PC-3 (cell line): ENCODE measurements around the gene FOXK2. TPM values are rescaled to one million over a fixed set of nuclear protein-coding genes. Genes with fewer than 3 reads are reported as not detected.

Experiments
- ATAC-seq: fragments of 200-7000 bp; cut with Tn5 transposase; 2 replicates; pipeline ENCODE4 v1.9.1; 2020; ENCODE audit warnings: mild to moderate bottlenecking, moderate library complexity
- BruUV-seq: library from RNA; stranded (reverse); fragments of 400-500 nt; replicated peaks from 2 replicates; lab custom pipeline; 2021; lab: Mats Ljungman, UMichigan
- CTCF ChIA-PET: fragments of 300-600 bp; sonication (Branson Sonifier 250); formaldehyde crosslinking; loops from one replicate; lab custom pipeline; 2022; ENCODE audit warnings: antibody characterized with exemption; lab: Charles Lee
- POLR2A ChIA-PET: fragments of 300-600 bp; sonication (Branson Sonifier 250); formaldehyde crosslinking; loops from one replicate; lab custom pipeline; 2022; ENCODE audit warnings: antibody characterized with exemption; ENCODE audit not compliant: unreplicated experiment; lab: Charles Lee
- DNase-seq: peaks from one replicate; pipeline ENCODE4 v3.0.0-alpha.2; 2015
- H2AFZ ChIP-seq: fragments of 300-600 bp; sonication (generic); 2 replicates; pipeline ENCODE4 v1.6.0; 2016; ENCODE audit warnings: antibody characterized with exemption, low read length
- H3F3A ChIP-seq: fragments of 300-600 bp; sonication (generic); one replicate; pipeline ENCODE4 v1.6.0; 2017; ENCODE audit warnings: antibody characterized with exemption, low read length, control low read depth, mild to moderate bottlenecking; ENCODE audit not compliant: unreplicated experiment
- H3K27ac ChIP-seq: fragments of 300-600 bp; sonication (generic); 2 replicates; pipeline ENCODE4 v1.5.1; 2016; ENCODE audit warnings: mild to moderate bottlenecking, low read length
- H3K27me3 ChIP-seq: fragments of 300-600 bp; sonication (generic); 2 replicates; pipeline ENCODE4 v1.6.1; 2016; ENCODE audit warnings: low read length, mixed read lengths
- H3K36me3 ChIP-seq: fragments of 300-600 bp; sonication (generic); 2 replicates; pipeline ENCODE4 v1.6.1; 2016; ENCODE audit warnings: low read depth, mixed run types, low read length, mixed read lengths
- H3K4me1 ChIP-seq: fragments of 300-600 bp; sonication (generic); 2 replicates; pipeline ENCODE4 v1.5.1; 2016; ENCODE audit warnings: low read length; ENCODE audit not compliant: insufficient read depth
- H3K4me2 ChIP-seq: fragments of 300-600 bp; sonication (generic); 2 replicates; pipeline ENCODE4 v1.6.0; 2016; ENCODE audit warnings: low read length
- H3K4me3 ChIP-seq: fragments of 300-600 bp; sonication (generic); 2 replicates; pipeline ENCODE4 v1.5.1; 2016; ENCODE audit warnings: mild to moderate bottlenecking, low read length, mixed read lengths
- H3K79me2 ChIP-seq: fragments of 300-600 bp; sonication (generic); 2 replicates; pipeline ENCODE4 v1.6.1; 2017; ENCODE audit warnings: low read length, mixed read lengths
- H3K9ac ChIP-seq: fragments of 300-600 bp; sonication (generic); 2 replicates; pipeline ENCODE4 v1.6.0; 2016; ENCODE audit warnings: mild to moderate bottlenecking, low read length
- H3K9me2 ChIP-seq: fragments of 300-600 bp; sonication (generic); replicated peaks from 2 replicates; pipeline ENCODE4 v1.6.1; 2016; ENCODE audit warnings: mixed run types, low read length, mixed read lengths
- H3K9me3 ChIP-seq: fragments of 300-600 bp; sonication (generic); 2 replicates; pipeline ENCODE4 v1.6.1; 2016; ENCODE audit warnings: low read length, mixed read lengths
- H4K20me1 ChIP-seq: fragments of 300-600 bp; sonication (generic); 2 replicates; pipeline ENCODE4 v1.6.1; 2016; ENCODE audit warnings: low read length, mixed read lengths
- EZH2 ChIP-seq: fragments of 300-600 bp; sonication (generic); IDR thresholded peaks from one replicate; pipeline ENCODE4 v1.6.1; 2017; ENCODE audit warnings: antibody characterized with exemption, mild to moderate bottlenecking, low read length; ENCODE audit not compliant: unreplicated experiment
- EZH2phosphoT487 ChIP-seq: fragments of 300-600 bp; sonication (generic); IDR thresholded peaks from 2 replicates; pipeline ENCODE4 v1.6.1; 2018; ENCODE audit warnings: mild to moderate bottlenecking, antibody characterized with exemption, low read length, borderline replicate concordance
- intact Hi-C: fragments of 100-400 bp; cut with micrococcal nuclease; formaldehyde crosslinking; loops from 2 replicates; pipeline ENCODE4 v1.9.0; 2023
- total RNA-seq: library from RNA; depleted of rRNA; stranded (reverse); fragments of >200 nt; gene quantifications from 2 replicates; pipeline ENCODE4 v1.2.3, GENCODE V29; 2014
- TF ChIP-seq, protein P1 (sequence below): fragments of 300-600 bp; sonication (generic); conservative IDR thresholded peaks from 2 replicates; pipeline ENCODE4 v1.5.1; 2017; ENCODE audit warnings: antibody characterized with exemption, low read depth, mild to moderate bottlenecking, low read length

FOXK2 gene
- total RNA-seq, 1 experiment from 2014 or later = 60.5 TPM

DNA sequence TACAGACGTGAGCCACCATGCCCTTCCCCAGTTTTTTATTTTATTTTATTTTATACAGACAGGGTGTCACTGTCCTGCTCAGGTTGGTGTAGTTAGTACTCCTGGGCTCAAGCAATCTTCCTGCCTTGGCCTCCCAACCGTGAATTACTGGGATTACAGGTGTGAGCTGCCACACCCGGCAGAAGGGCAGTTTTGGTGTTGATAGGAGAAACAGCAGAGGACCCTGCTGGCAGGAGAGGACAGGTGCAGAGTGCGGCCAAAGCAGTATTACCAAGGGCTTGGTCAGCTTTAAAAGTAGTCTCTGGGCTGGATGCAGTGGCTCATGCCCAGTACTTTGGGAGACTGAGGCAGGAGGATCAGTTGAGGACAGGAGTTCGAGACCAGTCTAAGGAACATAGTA, 22.9 kb downstream of the FOXK2 start:
- DNase-seq (no peak), ATAC-seq (no peak)
- Histone ChIP-seq H3K27ac (no peak overlapping the region), H4K20me1 (peaks cover 52% of the 10 kb centered on the region), H3K27me3 (no peaks in the 10 kb centered on the region), H3F3A (no peaks in the 10 kb centered on the region), H3K4me2 (no peak overlapping the region), H3K4me1 (no peaks in the 10 kb centered on the region), H3K4me3 (no peak overlapping the region), H3K9me2 (no peaks in the 10 kb centered on the region), H3K9me3 (no peaks in the 10 kb centered on the region), H2AFZ (no peak overlapping the region), H3K9ac (no peak overlapping the region), H3K36me3 (no peaks in the 10 kb centered on the region), H3K79me2 (peaks cover 100% of the 10 kb centered on the region)
- ChIA-PET CTCF (no interaction called here), POLR2A (no interaction called here)
- BruUV-seq = no TSS peak
- TF ChIP-seq EZH2 (no peak), EZH2phosphoT487 (no peak)
- TF ChIP-seq, protein P1, sequence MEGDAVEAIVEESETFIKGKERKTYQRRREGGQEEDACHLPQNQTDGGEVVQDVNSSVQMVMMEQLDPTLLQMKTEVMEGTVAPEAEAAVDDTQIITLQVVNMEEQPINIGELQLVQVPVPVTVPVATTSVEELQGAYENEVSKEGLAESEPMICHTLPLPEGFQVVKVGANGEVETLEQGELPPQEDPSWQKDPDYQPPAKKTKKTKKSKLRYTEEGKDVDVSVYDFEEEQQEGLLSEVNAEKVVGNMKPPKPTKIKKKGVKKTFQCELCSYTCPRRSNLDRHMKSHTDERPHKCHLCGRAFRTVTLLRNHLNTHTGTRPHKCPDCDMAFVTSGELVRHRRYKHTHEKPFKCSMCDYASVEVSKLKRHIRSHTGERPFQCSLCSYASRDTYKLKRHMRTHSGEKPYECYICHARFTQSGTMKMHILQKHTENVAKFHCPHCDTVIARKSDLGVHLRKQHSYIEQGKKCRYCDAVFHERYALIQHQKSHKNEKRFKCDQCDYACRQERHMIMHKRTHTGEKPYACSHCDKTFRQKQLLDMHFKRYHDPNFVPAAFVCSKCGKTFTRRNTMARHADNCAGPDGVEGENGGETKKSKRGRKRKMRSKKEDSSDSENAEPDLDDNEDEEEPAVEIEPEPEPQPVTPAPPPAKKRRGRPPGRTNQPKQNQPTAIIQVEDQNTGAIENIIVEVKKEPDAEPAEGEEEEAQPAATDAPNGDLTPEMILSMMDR = no peak
- intact Hi-C loops = no loop called here

DNA sequence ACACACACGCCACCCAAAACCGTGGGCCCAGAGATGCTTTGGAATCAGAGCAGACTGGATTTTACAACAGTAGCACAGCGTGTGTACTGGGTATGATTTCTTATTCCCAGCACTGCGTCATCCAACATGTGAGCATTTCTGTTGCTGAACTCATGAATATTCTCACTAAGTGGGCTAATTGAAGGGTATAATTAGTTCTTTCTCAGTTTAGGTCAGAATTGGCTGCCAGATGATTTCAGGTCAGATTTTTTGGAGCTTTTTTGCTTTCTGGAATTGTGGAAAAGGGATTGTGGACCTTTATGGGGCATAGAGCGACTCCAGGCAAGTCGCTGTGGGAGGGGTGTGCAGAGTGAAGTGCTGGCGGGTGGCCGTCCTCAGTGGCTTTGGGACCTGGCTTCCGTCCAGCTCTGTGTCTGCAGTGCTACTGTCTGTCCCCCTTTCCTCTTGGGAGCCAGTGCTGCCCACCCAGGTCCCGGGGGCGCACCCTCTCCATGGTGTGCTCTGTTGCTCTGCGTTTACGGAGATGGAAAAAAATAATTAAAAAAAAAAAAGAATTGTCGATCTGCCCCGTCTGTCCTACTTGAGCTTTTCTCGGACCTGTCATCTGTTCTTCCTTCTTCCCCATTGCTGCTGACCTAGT, 25.0 kb downstream of the FOXK2 start:
- DNase-seq = no peak
- Histone ChIP-seq H3K4me3 (no peak overlapping the region), H4K20me1 (peaks cover 63% of the 10 kb centered on the region), H2AFZ (no peak overlapping the region), H3K79me2 (peaks cover 100% of the 10 kb centered on the region), H3K27me3 (no peaks in the 10 kb centered on the region), H3F3A (no peaks in the 10 kb centered on the region), H3K9ac (no peak overlapping the region), H3K36me3 (no peaks in the 10 kb centered on the region), H3K4me1 (peaks cover 13% of the 10 kb centered on the region), H3K9me2 (no peaks in the 10 kb centered on the region), H3K9me3 (no peaks in the 10 kb centered on the region), H3K4me2 (no peak overlapping the region), H3K27ac (no peak overlapping the region)
- ChIA-PET CTCF (no interaction called here), POLR2A (no interaction called here)
- intact Hi-C loops = no loop called here
- no TSS peak for BruUV-seq
- no peak for ATAC-seq
- TF ChIP-seq EZH2phosphoT487 (no peak), EZH2 (no peak)
- TF ChIP-seq, protein P1 = no peak

DNA sequence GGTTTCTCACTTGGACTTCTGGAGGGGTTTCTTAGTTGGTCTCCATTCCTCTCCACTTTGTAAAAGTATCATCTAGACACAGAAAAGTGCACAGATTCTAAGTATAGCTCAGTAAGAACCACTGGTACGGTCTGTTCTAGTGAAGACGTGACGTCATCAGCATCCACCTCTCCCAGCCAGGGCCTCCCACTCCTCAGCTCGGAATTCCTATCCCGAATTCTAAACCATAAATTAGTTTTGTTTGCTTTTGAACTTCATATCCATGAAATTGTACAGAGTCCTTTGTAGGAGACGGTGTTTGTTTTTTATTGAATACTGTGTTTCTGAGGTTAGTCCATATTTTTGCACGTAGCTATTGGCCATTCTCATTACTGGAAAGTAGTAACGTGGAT, 25.5 kb downstream of the FOXK2 start:
- H3K9me2 ChIP-seq = no peaks in the 10 kb centered on the region
- peaks cover 66% of the 10 kb centered on the region for H4K20me1 ChIP-seq
- no peak overlapping the region for H3K4me3 ChIP-seq
- H3K36me3 ChIP-seq = no peaks in the 10 kb centered on the region
- no peak overlapping the region for H2AFZ ChIP-seq
- no TSS peak for BruUV-seq
- no peak overlapping the region for H3K9ac ChIP-seq
- TF ChIP-seq EZH2 (no peak), EZH2phosphoT487 (no peak)
- TF ChIP-seq, protein P1 = no peak
- no peak for ATAC-seq
- peaks cover 13% of the 10 kb centered on the region for H3K4me1 ChIP-seq
- H3K27ac ChIP-seq = no peak overlapping the region
- no peaks in the 10 kb centered on the region for H3K9me3 ChIP-seq
- H3F3A ChIP-seq = no peaks in the 10 kb centered on the region
- no peak for DNase-seq
- H3K27me3 ChIP-seq = no peaks in the 10 kb centered on the region
- peaks cover 100% of the 10 kb centered on the region for H3K79me2 ChIP-seq
- intact Hi-C loops = no loop called here
- ChIA-PET POLR2A (no interaction called here), CTCF (no interaction called here)
- no peak overlapping the region for H3K4me2 ChIP-seq
